Peyer's patch (tissue), 4 donors: ENCODE data around the gene TMEM107. TPM values are rescaled to one million over a fixed set of nuclear protein-coding genes. Genes with fewer than 3 reads are reported as not detected.
A peak's percentile ranks its signal among the peaks of the same experiment; 100 is the strongest.

Source experiments
- DNase-seq, 3 donors: peaks; one replicate each; pipeline ENCODE4 v3.0.0-alpha.2; 2017 to 2019
- H3K27ac ChIP-seq, 4 donors: fragments of 200-600 bp; sonication (generic); one replicate each; pipeline ENCODE4 v1.5.1; 2016 to 2019
- H3K27me3 ChIP-seq, 2 donors: fragments of 200-600 bp; sonication (generic); one replicate each; pipeline ENCODE4 v1.5.1; 2019
- H3K36me3 ChIP-seq, 3 donors: fragments of 200-600 bp; sonication (generic); one replicate each; pipeline ENCODE4 v1.5.1; 2016 to 2019
- H3K4me1 ChIP-seq, 4 donors: fragments of 200-600 bp; sonication (generic); one replicate each; pipeline ENCODE4 v1.5.1; 2016 to 2019
- H3K4me3 ChIP-seq, 4 donors: fragments of 200-600 bp; sonication (generic); 1 replicate in 3 of 4; 2 replicates in 1 of 4; pipeline ENCODE4 v1.5.1; 2016 to 2019; ENCODE audit warnings: mild to moderate bottlenecking in 1 of 4
- H3K9me3 ChIP-seq, 4 donors: fragments of 200-600 bp; sonication (generic); one replicate each; pipeline ENCODE4 v1.5.1; 2016 to 2019; ENCODE audit warnings: mild to moderate bottlenecking in 1 of 4
- POLR2A ChIP-seq, 2 donors: fragments of 450-650 bp; IDR thresholded peaks; one replicate each; pipeline ENCODE4 v1.5.1; 2017; ENCODE audit warnings: antibody characterized with exemption in 2 of 2, mild to moderate bottlenecking in 2 of 2, moderate library complexity in 2 of 2
- total RNA-seq, 4 donors: library from RNA; depleted of rRNA; stranded (reverse); fragments of >200 nt; gene quantifications; one replicate each; pipeline ENCODE4 v1.1.0, GENCODE V29; 2016
- TF ChIP-seq, protein P1 (sequence below), 6 experiments: fragments of 450-650 bp in 4 of 6; fragments of 200-600 bp in 2 of 6; sonication (generic) in 1 of 6; IDR thresholded peaks; one replicate each; pipeline ENCODE4 v1.5.1; 2017 to 2019; ENCODE audit warnings: antibody characterized with exemption in 6 of 6, mild to moderate bottlenecking in 3 of 6, moderate library complexity in 1 of 6

TMEM107 gene
- total RNA-seq, 4 donors from 2014 or later: 6.5 to 27.2 (median 16.4) TPM

DNA sequence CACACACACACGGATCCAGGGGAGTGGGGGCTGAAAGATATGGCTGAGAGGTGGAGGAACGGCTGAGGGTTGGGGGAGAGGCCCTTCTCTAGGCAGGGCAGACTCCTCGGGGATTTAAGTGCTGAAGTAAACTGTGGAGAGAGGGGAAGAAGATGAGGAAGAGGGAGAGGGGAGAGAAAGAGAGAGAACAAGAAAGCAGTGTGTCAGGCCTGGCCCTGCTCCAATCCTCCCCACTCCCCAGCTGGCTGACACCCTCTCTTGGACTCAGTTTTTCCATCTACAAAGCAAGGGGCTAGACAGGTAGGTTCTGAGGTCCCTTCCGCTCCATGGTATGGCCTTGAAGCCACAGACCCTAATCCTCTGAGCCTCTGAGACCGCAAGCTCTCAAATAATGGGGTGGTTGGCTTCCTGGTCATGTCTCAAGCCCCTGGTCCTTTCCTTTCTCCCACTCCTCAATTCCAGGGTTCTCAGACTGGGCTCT, 15.4 kb downstream of the TMEM107 start:
- no peak overlapping the region for H3K4me3 ChIP-seq
- no peak for DNase-seq
- H3K4me1 ChIP-seq: peaks cover 9 to 58% (median 20%) of the 10 kb centered on the region in 4 donors

DNA sequence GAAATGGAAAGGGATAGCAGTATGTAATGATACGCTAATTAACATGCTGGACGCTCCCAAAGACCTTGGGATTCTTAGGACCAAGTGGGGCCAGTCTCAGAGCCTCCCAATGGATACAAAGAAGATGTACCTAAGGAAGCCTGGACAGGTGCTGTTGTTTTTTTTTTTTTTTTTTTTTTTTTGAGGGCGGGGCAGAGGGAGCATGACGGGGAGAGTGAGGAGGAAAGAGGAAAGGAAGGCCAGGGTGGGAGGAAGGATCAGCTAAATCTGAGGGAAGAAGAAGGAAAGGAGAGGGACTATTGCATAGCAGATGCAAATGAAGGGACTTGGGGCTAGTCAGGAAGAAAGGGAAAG, 16.0 kb downstream of the TMEM107 start:
- no peak for TF ChIP-seq POLR2A (IDR thresholded peaks at IDR 0.05)
- TF ChIP-seq, protein P1, sequence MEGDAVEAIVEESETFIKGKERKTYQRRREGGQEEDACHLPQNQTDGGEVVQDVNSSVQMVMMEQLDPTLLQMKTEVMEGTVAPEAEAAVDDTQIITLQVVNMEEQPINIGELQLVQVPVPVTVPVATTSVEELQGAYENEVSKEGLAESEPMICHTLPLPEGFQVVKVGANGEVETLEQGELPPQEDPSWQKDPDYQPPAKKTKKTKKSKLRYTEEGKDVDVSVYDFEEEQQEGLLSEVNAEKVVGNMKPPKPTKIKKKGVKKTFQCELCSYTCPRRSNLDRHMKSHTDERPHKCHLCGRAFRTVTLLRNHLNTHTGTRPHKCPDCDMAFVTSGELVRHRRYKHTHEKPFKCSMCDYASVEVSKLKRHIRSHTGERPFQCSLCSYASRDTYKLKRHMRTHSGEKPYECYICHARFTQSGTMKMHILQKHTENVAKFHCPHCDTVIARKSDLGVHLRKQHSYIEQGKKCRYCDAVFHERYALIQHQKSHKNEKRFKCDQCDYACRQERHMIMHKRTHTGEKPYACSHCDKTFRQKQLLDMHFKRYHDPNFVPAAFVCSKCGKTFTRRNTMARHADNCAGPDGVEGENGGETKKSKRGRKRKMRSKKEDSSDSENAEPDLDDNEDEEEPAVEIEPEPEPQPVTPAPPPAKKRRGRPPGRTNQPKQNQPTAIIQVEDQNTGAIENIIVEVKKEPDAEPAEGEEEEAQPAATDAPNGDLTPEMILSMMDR (IDR thresholded peaks at IDR 0.05): no peak
- H3K27ac ChIP-seq: peak overlapping the region; percentile 8 to 100 (median 78)
- H3K4me3 ChIP-seq: no peak overlapping the region
- H3K9me3 ChIP-seq: no peaks in the 10 kb centered on the region
- no peak for DNase-seq
- peaks cover 0 to 22% (median 0%) of the 10 kb centered on the region in 3 donors for H3K36me3 ChIP-seq
- no peaks in the 10 kb centered on the region for H3K27me3 ChIP-seq
- peaks cover 9 to 58% (median 20%) of the 10 kb centered on the region in 4 donors for H3K4me1 ChIP-seq

More for the DNA sequence above, 15.4 kb downstream of the TMEM107 start:
- Histone ChIP-seq H3K36me3 (peaks cover 0 to 22% (median 0%) of the 10 kb centered on the region in 3 donors), H3K9me3 (no peaks in the 10 kb centered on the region), H3K27me3 (no peaks in the 10 kb centered on the region), H3K27ac (peak overlapping the region; percentile 58 to 100 (median 100))
- TF ChIP-seq, protein P1 (IDR thresholded peaks at IDR 0.05): no peak
- TF ChIP-seq POLR2A (IDR thresholded peaks at IDR 0.05): no peak

DNA sequence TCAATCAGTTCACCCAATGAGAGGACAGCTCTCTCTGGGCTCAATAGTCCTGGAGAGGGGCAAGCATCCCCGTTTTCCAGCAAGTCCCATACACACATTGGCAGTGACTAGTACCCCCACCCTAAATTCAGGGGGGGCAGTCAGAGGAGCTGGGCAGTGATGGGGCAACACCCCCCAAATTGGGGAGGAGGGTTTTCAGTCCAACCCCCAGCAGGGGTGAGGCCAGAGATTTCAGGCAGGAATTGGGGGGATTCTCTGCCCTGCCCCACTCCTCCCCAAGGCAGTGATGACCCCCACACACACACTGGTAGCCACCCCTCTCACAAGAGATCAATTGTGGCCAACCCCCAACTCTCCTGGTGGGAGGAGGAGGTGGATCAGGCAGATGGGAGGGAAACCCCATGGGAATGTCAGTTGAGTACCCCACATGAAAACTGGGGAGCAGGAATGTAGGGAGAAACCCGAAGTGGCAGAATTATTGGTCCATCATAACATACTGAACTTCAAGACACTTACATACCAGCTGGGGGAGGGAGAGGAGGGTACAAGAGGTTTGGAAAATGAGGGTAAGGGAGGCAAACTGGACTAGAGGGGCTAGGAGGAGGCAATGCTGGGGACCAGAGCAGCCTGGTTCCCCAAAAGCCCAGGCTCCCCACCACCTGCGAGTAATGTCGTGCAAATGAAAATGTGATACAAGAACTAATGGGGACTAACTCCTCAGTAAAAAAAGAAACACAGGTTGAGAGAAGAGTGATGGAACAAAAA, 16.5 kb downstream of the TMEM107 start:
- no peak overlapping the region for H3K4me3 ChIP-seq

DNA sequence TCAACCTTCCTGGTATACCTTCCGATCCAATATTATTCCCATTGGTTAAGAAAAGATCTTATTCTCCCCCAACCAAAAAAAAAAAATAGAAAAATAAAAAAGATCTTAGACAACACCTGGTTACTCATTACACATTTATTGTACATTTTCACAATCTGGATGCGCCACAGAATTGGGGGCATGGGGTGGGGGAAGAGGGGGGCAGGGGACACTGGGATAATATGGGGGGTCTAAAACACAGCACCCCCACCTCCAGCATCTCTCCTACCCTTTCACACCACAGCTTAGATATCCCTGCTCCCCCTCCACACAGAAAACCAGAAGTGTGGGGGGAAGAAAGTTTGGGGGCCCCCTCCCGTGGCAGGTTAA, 17.2 kb downstream of the TMEM107 start:
- H3K9me3 ChIP-seq: no peaks in the 10 kb centered on the region
- H3K36me3 ChIP-seq: peaks cover 0 to 22% (median 0%) of the 10 kb centered on the region in 3 donors
- H3K4me3 ChIP-seq: no peak overlapping the region
- H3K27ac ChIP-seq: peak overlapping the region; percentile 61 to 99 (median 88)
- no peak for DNase-seq
- peaks cover 5 to 48% (median 23%) of the 10 kb centered on the region in 4 donors for H3K4me1 ChIP-seq
- no peaks in the 10 kb centered on the region for H3K27me3 ChIP-seq
- TF ChIP-seq, protein P1 (IDR thresholded peaks at IDR 0.05): no peak
- TF ChIP-seq POLR2A (IDR thresholded peaks at IDR 0.05): no peak

More for the DNA sequence above, 16.5 kb downstream of the TMEM107 start:
- H3K4me1 ChIP-seq: peaks cover 9 to 55% (median 21%) of the 10 kb centered on the region in 4 donors
- peak overlapping the region; percentile 61 to 99 (median 88) for H3K27ac ChIP-seq
- H3K9me3 ChIP-seq: no peaks in the 10 kb centered on the region
- TF ChIP-seq POLR2A (IDR thresholded peaks at IDR 0.05): no peak
- TF ChIP-seq, protein P1 (IDR thresholded peaks at IDR 0.05): no peak
- DNase-seq: peak in 1 of 3 donors; percentile 43
- no peaks in the 10 kb centered on the region for H3K27me3 ChIP-seq
- peaks cover 0 to 22% (median 0%) of the 10 kb centered on the region in 3 donors for H3K36me3 ChIP-seq

DNA sequence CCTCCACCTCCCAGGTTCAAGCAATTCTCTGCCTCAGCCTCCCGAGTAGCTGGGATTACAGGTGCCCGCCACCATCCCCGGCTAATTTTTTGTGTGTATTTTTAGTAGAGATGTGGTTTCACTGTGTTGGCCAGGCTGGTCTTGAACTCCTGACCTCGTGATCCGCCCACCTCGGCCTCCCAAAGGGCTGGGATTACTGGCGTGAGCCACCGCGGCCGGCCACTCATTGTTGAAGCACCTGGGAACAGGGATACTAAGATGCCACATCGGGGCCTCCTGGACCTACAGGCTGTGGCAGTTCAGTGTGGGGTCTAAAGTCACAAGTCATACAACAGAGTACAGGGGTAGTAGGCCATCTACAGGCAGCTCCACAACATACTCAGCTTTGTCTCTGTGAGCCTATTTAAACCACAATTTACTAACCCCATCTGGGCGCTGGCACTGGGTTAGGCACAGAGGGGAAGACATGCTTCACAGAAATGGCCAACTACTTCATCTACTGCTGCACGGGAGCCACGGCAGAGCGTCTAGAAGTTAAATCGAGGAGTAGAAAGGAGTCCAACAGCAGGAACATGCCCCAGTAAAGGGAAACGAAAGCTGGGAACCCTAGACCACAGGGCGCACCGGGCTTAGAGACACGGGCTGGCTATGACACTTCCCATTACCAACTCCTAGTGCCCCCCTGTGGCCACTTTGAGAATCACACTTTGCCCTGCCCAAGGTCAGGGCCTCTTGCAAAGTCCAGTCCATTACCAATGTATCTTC, 17.7 kb downstream of the TMEM107 start:
- Histone ChIP-seq H3K36me3 (peaks cover 0 to 22% (median 0%) of the 10 kb centered on the region in 3 donors), H3K4me1 (peaks cover 3 to 44% (median 23%) of the 10 kb centered on the region in 4 donors), H3K27ac (peak overlapping the region; percentile 84 to 99 (median 95)), H3K27me3 (no peaks in the 10 kb centered on the region), H3K4me3 (no peak overlapping the region), H3K9me3 (no peaks in the 10 kb centered on the region)
- TF ChIP-seq, protein P1 (IDR thresholded peaks at IDR 0.05): peak; percentile 92 to 99 (median 98)
- peak; percentile 28 to 40 for TF ChIP-seq POLR2A (IDR thresholded peaks at IDR 0.05)
- peak; percentile 95 to 98 (median 95) for DNase-seq
